ENCODE data around the gene PCSK6.

GRCh38 chr15:101456057-101456739, 33.3 kb downstream of the PCSK6 start:
- TF ChIP-seq, protein P1, sequence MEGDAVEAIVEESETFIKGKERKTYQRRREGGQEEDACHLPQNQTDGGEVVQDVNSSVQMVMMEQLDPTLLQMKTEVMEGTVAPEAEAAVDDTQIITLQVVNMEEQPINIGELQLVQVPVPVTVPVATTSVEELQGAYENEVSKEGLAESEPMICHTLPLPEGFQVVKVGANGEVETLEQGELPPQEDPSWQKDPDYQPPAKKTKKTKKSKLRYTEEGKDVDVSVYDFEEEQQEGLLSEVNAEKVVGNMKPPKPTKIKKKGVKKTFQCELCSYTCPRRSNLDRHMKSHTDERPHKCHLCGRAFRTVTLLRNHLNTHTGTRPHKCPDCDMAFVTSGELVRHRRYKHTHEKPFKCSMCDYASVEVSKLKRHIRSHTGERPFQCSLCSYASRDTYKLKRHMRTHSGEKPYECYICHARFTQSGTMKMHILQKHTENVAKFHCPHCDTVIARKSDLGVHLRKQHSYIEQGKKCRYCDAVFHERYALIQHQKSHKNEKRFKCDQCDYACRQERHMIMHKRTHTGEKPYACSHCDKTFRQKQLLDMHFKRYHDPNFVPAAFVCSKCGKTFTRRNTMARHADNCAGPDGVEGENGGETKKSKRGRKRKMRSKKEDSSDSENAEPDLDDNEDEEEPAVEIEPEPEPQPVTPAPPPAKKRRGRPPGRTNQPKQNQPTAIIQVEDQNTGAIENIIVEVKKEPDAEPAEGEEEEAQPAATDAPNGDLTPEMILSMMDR (IDR thresholded peaks at IDR 0.05; ENCODE audit: low read depth, low read length, poor library complexity, severe bottlenecking), result no peak
- TF ChIP-seq EZH2phosphoT487 (IDR thresholded peaks at IDR 0.05; ENCODE audit: borderline replicate concordance, low read length), result no peak
